ENCODE results near the gene MKRN2OS.
"Not testable (repeated sequence)": the region's sequence is repeated elsewhere in the genome, so short reads cannot be mapped to it uniquely, and the experiment has no call there.

The MKRN2OS gene

GRCh38 chr3:12560505-12561190, 15.3 kb upstream of the MKRN2OS start:
- DNase-seq: no peak

GRCh38 chr3:12559520-12559919, 14.2 kb upstream of the MKRN2OS start:
- DNase-seq: no peak

GRCh38 chr3:12558706-12559105, 13.4 kb upstream of the MKRN2OS start:
- DNase-seq: no peak

- no peak for DNase-seq
Measured at GRCh38 chr3:12557473-12558100, 12.3 kb upstream of the MKRN2OS start.

- DNase-seq: peak; percentile 90
Measured at GRCh38 chr3:12556690-12557472, 11.6 kb upstream of the MKRN2OS start, which contains the start of gene MKRN2. Gene MKRN2, plus strand, starts transcription at chr3:12557087. Its CDS starts 64 bp downstream, at chr3:12557151.

GRCh38 chr3:12556314-12556689, 11.0 kb upstream of the MKRN2OS start:
- no peak for DNase-seq

- peak; percentile 38 for DNase-seq
Measured at GRCh38 chr3:12553921-12554391, 8.7 kb upstream of the MKRN2OS start.

- DNase-seq: no peak
Measured at GRCh38 chr3:12549971-12550760, 4.9 kb upstream of the MKRN2OS start.

GRCh38 chr3:12544652-12545472, 437 bp downstream of the MKRN2OS start:
- no peak for DNase-seq

GRCh38 chr3:12543497-12543896, 1.8 kb downstream of the MKRN2OS start:
- not testable (repeated sequence) for DNase-seq

- no peak for DNase-seq
Measured at GRCh38 chr3:12541625-12542024, 3.7 kb downstream of the MKRN2OS start.

GRCh38 chr3:12536423-12536822, 8.9 kb downstream of the MKRN2OS start:
- DNase-seq: no peak

- no peak for DNase-seq
Measured at GRCh38 chr3:12532182-12532581, 13.1 kb downstream of the MKRN2OS start.

- DNase-seq: no peak
Measured at GRCh38 chr3:12527757-12528143, 17.5 kb downstream of the MKRN2OS start.

- no peak for DNase-seq
Measured at GRCh38 chr3:12522721-12523120, 22.6 kb downstream of the MKRN2OS start.

GRCh38 chr3:12521010-12521409, 24.3 kb downstream of the MKRN2OS start:
- DNase-seq: no peak

GRCh38 chr3:12518261-12519028, 26.9 kb downstream of the MKRN2OS start:
- no peak for DNase-seq

- DNase-seq: no peak
Measured at GRCh38 chr3:12516873-12517272, 28.4 kb downstream of the MKRN2OS start.

- DNase-seq: no peak
Measured at GRCh38 chr3:12515631-12516030, 29.7 kb downstream of the MKRN2OS start.

GRCh38 chr3:12513694-12514446, 31.4 kb downstream of the MKRN2OS start:
- no peak for DNase-seq

Data from KG1 (cell line).